ENCODE results near the gene KRT6C. TPM values are rescaled to one million over a fixed set of nuclear protein-coding genes. Genes with fewer than 3 reads are reported as not detected.

KRT6C gene
- total and polyA plus RNA-seq, 2 experiments from 2014 or later, result 0.07 to 0.18 TPM

- Histone ChIP-seq H3K27me3 (no peaks in the 10 kb centered on the region), H3K4me3 (no peak overlapping the region), H4K20me1 (ENCODE audit: insufficient read depth, poor library complexity, severe bottlenecking) (no peaks in the 10 kb centered on the region), H3K9me2 (replicated peaks; ENCODE audit: insufficient read depth) (no peaks in the 10 kb centered on the region), H3K4me1 (ENCODE audit: insufficient read depth) (peaks cover 13% of the 10 kb centered on the region), H3K79me2 (no peaks in the 10 kb centered on the region), H3K36me3 (replicated peaks; ENCODE audit: insufficient read depth, low read depth) (no peaks in the 10 kb centered on the region), H2AFZ (no peak overlapping the region), H3K27ac (no peak overlapping the region), H3K9me3 (ENCODE audit: low read depth) (no peaks in the 10 kb centered on the region), H3K4me2 (no peak overlapping the region)
- WGBS (ENCODE audit: low lambda C conversion rate, missing lambda C conversion rate), result 90% methylated on average over 10 of the region's 10 CpGs
- no peak for TF ChIP-seq CTCF (IDR thresholded peaks at IDR 0.05; ENCODE audit: poor library complexity)
- TF ChIP-seq EZH2phosphoT487 (IDR thresholded peaks at IDR 0.05; ENCODE audit: low read depth, severe bottlenecking, unreplicated experiment), result no peak
- TF ChIP-seq EZH2 (IDR thresholded peaks at IDR 0.05; ENCODE audit: borderline replicate concordance), result no peak
- DNase-seq (ENCODE audit: low spot score), result no peak
These were observed 45.5 kb downstream of the KRT6C start for GRCh38 chr12:52428121-52428520.

DNA sequence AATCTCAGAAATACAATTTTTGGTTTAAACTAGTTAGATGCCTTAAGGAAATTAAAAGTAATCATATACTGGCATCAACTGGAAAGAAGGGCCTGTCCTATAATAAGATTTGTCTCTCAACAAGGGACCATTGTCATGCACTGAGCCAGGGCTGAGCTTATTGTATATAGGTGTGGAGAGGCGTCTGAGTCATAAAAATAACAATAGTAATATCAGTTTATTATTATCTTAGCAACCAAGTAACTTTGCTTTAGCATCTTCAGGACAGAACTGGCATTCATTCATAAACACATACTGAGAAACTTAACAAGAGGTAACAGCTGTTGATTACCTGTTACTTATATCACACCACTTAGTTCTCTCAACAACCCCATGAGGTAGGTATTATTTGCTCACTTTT lies 46.5 kb downstream of the KRT6C start:
- Histone ChIP-seq H3K4me2 (no peak overlapping the region), H3K79me2 (no peaks in the 10 kb centered on the region), H3K4me3 (no peak overlapping the region), H3K9me2 (replicated peaks; ENCODE audit: insufficient read depth) (no peaks in the 10 kb centered on the region), H3K9me3 (ENCODE audit: low read depth) (no peaks in the 10 kb centered on the region), H3K27ac (no peak overlapping the region), H4K20me1 (ENCODE audit: insufficient read depth, poor library complexity, severe bottlenecking) (no peaks in the 10 kb centered on the region), H3K4me1 (ENCODE audit: insufficient read depth) (peaks cover 16% of the 10 kb centered on the region), H3K27me3 (no peaks in the 10 kb centered on the region), H3K36me3 (replicated peaks; ENCODE audit: insufficient read depth, low read depth) (no peaks in the 10 kb centered on the region), H2AFZ (no peak overlapping the region)
- DNase-seq (ENCODE audit: low spot score), result no peak
- TF ChIP-seq EZH2 (IDR thresholded peaks at IDR 0.05; ENCODE audit: borderline replicate concordance) (no peak), CTCF (IDR thresholded peaks at IDR 0.05; ENCODE audit: poor library complexity) (no peak)
- WGBS (ENCODE audit: low lambda C conversion rate, missing lambda C conversion rate), result 86% methylated on average over 1 of the region's 1 CpG

GRCh38 chr12:52426034-52426433 lies 47.6 kb downstream of the KRT6C start:
- Histone ChIP-seq H3K4me3 (no peak overlapping the region), H3K27ac (no peak overlapping the region), H3K4me2 (no peak overlapping the region), H2AFZ (no peak overlapping the region), H4K20me1 (ENCODE audit: insufficient read depth, poor library complexity, severe bottlenecking) (no peaks in the 10 kb centered on the region), H3K9me2 (replicated peaks; ENCODE audit: insufficient read depth) (no peaks in the 10 kb centered on the region), H3K9me3 (ENCODE audit: low read depth) (no peaks in the 10 kb centered on the region), H3K4me1 (ENCODE audit: insufficient read depth) (peaks cover 16% of the 10 kb centered on the region), H3K36me3 (replicated peaks; ENCODE audit: insufficient read depth, low read depth) (no peaks in the 10 kb centered on the region), H3K27me3 (no peaks in the 10 kb centered on the region), H3K79me2 (no peaks in the 10 kb centered on the region)
- TF ChIP-seq CTCF (IDR thresholded peaks at IDR 0.05; ENCODE audit: poor library complexity) (no peak), EZH2phosphoT487 (IDR thresholded peaks at IDR 0.05; ENCODE audit: low read depth, severe bottlenecking, unreplicated experiment) (no peak), EZH2 (IDR thresholded peaks at IDR 0.05; ENCODE audit: borderline replicate concordance) (no peak)
- WGBS (ENCODE audit: low lambda C conversion rate, missing lambda C conversion rate), result 100% methylated on average over 2 of the region's 2 CpGs
- DNase-seq (ENCODE audit: low spot score), result no peak

DNA sequence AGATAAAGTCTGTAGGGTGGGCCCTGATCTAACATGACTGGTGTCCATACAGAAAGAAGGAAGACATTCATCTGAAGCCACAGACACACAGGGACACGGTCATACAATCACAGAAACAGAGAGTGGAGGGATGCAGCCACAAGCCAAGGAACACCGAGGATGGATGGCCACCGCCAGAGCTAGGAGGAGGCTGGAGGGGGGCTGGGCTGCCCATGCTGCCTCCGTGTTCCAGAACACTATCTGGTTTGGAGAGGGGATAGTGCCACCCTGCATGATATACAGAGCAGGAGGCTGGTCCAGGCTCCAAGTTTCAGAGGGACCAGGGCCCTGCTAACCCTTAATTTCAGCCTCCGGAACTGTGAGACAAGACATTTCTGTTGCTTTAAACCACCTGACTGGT lies 48.1 kb downstream of the KRT6C start:
- H3K36me3 ChIP-seq (replicated peaks; ENCODE audit: insufficient read depth, low read depth), result no peaks in the 10 kb centered on the region
- H3K9me3 ChIP-seq (ENCODE audit: low read depth), result no peaks in the 10 kb centered on the region
- whole genome bisulfite sequencing (ENCODE audit: low lambda C conversion rate, missing lambda C conversion rate), result 91% methylated on average over 5 of the region's 5 CpGs
- no peak for DNase-seq (ENCODE audit: low spot score)
- peaks cover 16% of the 10 kb centered on the region for H3K4me1 ChIP-seq (ENCODE audit: insufficient read depth)
- H3K4me3 ChIP-seq, result no peak overlapping the region
- H4K20me1 ChIP-seq (ENCODE audit: insufficient read depth, poor library complexity, severe bottlenecking), result no peaks in the 10 kb centered on the region
- no peak for TF ChIP-seq EZH2 (IDR thresholded peaks at IDR 0.05; ENCODE audit: borderline replicate concordance)
- TF ChIP-seq CTCF (IDR thresholded peaks at IDR 0.05; ENCODE audit: poor library complexity), result no peak
- no peak for TF ChIP-seq EZH2phosphoT487 (IDR thresholded peaks at IDR 0.05; ENCODE audit: low read depth, severe bottlenecking, unreplicated experiment)
- H2AFZ ChIP-seq, result no peak overlapping the region
- no peaks in the 10 kb centered on the region for H3K9me2 ChIP-seq (replicated peaks; ENCODE audit: insufficient read depth)
- no peak overlapping the region for H3K27ac ChIP-seq
- no peaks in the 10 kb centered on the region for H3K79me2 ChIP-seq
- no peaks in the 10 kb centered on the region for H3K27me3 ChIP-seq
- H3K4me2 ChIP-seq, result no peak overlapping the region
